Neuronal stem cell (in vitro differentiated cells): Measurements from ENCODE around the gene CLEC10A. TPM values are rescaled to one million over a fixed set of nuclear protein-coding genes. Genes with fewer than 3 reads are reported as not detected.
A peak's percentile ranks its signal among the peaks of the same experiment; 100 is the strongest.

Experiments used
- DNase-seq: peaks from one replicate; pipeline ENCODE4 v3.0.0-alpha.2; 2013; ENCODE audit warnings: low spot score
- H2AFZ ChIP-seq: one replicate; pipeline ENCODE4 v1.6.1; 2013; ENCODE audit warnings: mild to moderate bottlenecking, low read length, inconsistent platforms
- H2AK5ac ChIP-seq: 2 replicates; pipeline ENCODE4 v1.6.1; 2013; ENCODE audit warnings: low read depth, mild to moderate bottlenecking, inconsistent platforms, low read length, moderate library complexity, mixed read lengths
- H2BK120ac ChIP-seq: 2 replicates; pipeline ENCODE4 v1.6.1; 2013; ENCODE audit warnings: low read depth, mild to moderate bottlenecking, inconsistent platforms, low read length, moderate library complexity, mixed read lengths
- H2BK12ac ChIP-seq: one replicate; pipeline ENCODE4 v1.6.1; 2013; ENCODE audit warnings: low read length, inconsistent platforms
- H2BK15ac ChIP-seq: 2 replicates; pipeline ENCODE4 v1.6.1; 2013; ENCODE audit warnings: mild to moderate bottlenecking, low read length, inconsistent platforms, mixed read lengths
- H2BK5ac ChIP-seq: one replicate; pipeline ENCODE4 v1.6.1; 2013; ENCODE audit warnings: inconsistent platforms, mild to moderate bottlenecking, low read length, moderate library complexity
- H3K14ac ChIP-seq: one replicate; pipeline ENCODE4 v1.6.1; 2013; ENCODE audit warnings: low read length, inconsistent platforms
- H3K18ac ChIP-seq: 2 replicates; pipeline ENCODE4 v1.6.1; 2013; ENCODE audit warnings: low read length, inconsistent platforms
- H3K23ac ChIP-seq: 2 replicates; pipeline ENCODE4 v1.6.1; 2013; ENCODE audit warnings: low read depth, mild to moderate bottlenecking, mixed read lengths, low read length, inconsistent platforms; ENCODE audit not compliant: poor library complexity
- H3K27ac ChIP-seq: replicated peaks from 3 replicates; pipeline ENCODE4 v1.5.1; 2013; ENCODE audit warnings: low read length, inconsistent platforms
- H3K27me3 ChIP-seq, 3 experiments: 2 replicates each; pipeline ENCODE4 v1.6.1; 2013; ENCODE audit warnings: low read length in 3 of 3, mild to moderate bottlenecking in 2 of 3, inconsistent platforms in 1 of 3, low read depth in 1 of 3, mixed read lengths in 1 of 3, moderate library complexity in 1 of 3; ENCODE audit not compliant: control insufficient read depth in 3 of 3, insufficient read depth in 3 of 3
- H3K36me3 ChIP-seq, 2 donors: replicated peaks in 1 of 2; 2 replicates each; pipeline ENCODE4 v1.6.1; 2013; ENCODE audit warnings: low read length in 2 of 2; ENCODE audit not compliant: control insufficient read depth in 2 of 2, insufficient read depth in 2 of 2
- H3K4ac ChIP-seq: 2 replicates; pipeline ENCODE4 v1.6.1; 2013; ENCODE audit warnings: inconsistent platforms, mild to moderate bottlenecking, low read length, moderate library complexity
- H3K4me1 ChIP-seq, 2 donors: 1 replicate in 1 of 2; 2 replicates in 1 of 2; pipeline ENCODE4 v1.6.1; 2013; ENCODE audit warnings: low read length in 2 of 2, low read depth in 1 of 2; ENCODE audit not compliant: control insufficient read depth in 2 of 2, insufficient read depth in 1 of 2
- H3K4me2 ChIP-seq: one replicate; pipeline ENCODE4 v1.6.1; 2013; ENCODE audit warnings: mild to moderate bottlenecking, low read length, inconsistent platforms; ENCODE audit not compliant: insufficient read depth, poor library complexity, severe bottlenecking
- H3K4me3 ChIP-seq, 2 donors: 2 replicates each; pipeline ENCODE4 v1.5.1; 2013; ENCODE audit warnings: low read length in 2 of 2, mild to moderate bottlenecking in 2 of 2, inconsistent platforms in 1 of 2, moderate library complexity in 1 of 2
- H3K79me1 ChIP-seq: one replicate; pipeline ENCODE4 v1.6.1; 2013; ENCODE audit warnings: low read depth, mild to moderate bottlenecking, inconsistent platforms, low read length, moderate library complexity
- H3K9ac ChIP-seq: one replicate; pipeline ENCODE4 v1.6.1; 2013; ENCODE audit warnings: mild to moderate bottlenecking, low read depth, low read length, inconsistent platforms; ENCODE audit not compliant: poor library complexity
- H3K9me3 ChIP-seq, 2 donors: replicated peaks in 1 of 2; 2 replicates each; pipeline versions ENCODE3 to v1.6.1; 2013; ENCODE audit warnings: low read length in 2 of 2, mild to moderate bottlenecking in 2 of 2, inconsistent platforms in 1 of 2, low read depth in 1 of 2, mixed read lengths in 1 of 2, moderate library complexity in 1 of 2; ENCODE audit not compliant: control insufficient read depth in 2 of 2, insufficient read depth in 1 of 2
- H4K8ac ChIP-seq: one replicate; pipeline ENCODE4 v1.6.1; 2013; ENCODE audit warnings: low read depth, mild to moderate bottlenecking, inconsistent platforms, low read length, moderate library complexity
- H4K91ac ChIP-seq: one replicate; pipeline ENCODE4 v1.6.1; 2013; ENCODE audit warnings: low read length, low read depth, mild to moderate bottlenecking, inconsistent platforms; ENCODE audit not compliant: poor library complexity
- WGBS, 2 donors: extraction: QIAGEN DNeasy Blood & Tissue Kit; methylation state at CpG; one replicate each; pipeline ENCODE4 v1.1.7; 2013; ENCODE audit warnings: missing lambda C conversion rate in 2 of 2, mixed read lengths in 1 of 2; ENCODE audit not compliant: insufficient read length in 2 of 2, insufficient replicate concordance in 1 of 2; ENCODE audit errors: extremely low coverage in 2 of 2; 5-methylcytosine and 5-hydroxymethylcytosine counted together
- small RNA-seq: library from polyadenylated mRNA; stranded (forward); fragments of <200 nt; extraction: miRNeasy Mini kit (QIAGEN cat#:217004); gene quantifications from one replicate; pipeline ENCODE3, GENCODE V24; 2013; ENCODE audit not compliant: insufficient read depth

The CLEC10A gene

DNA sequence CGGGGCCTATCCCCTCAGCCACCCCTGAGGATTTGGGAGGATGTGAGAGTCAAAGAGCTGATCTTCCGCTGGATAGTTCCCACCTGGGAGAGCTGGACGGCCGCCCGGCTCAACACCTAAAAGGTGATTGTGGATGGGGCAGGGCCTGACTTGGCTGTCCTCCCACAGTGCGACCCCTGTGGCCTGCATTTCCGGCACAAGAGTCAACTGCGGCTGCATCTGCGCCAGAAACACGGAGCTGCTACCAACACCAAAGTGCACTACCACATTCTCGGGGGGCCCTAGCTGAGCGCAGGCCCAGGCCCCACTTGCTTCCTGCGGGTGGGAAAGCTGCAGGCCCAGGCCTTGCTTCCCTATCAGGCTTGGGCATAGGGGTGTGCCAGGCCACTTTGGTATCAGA is 52.7 kb downstream of the CLEC10A start:
- Histone ChIP-seq H3K36me3 (no peaks in the 10 kb centered on the region), H2BK12ac (no peak overlapping the region), H3K4me3 (no peak overlapping the region), H4K8ac (no peak overlapping the region), H2BK5ac (no peak overlapping the region), H3K23ac (no peak overlapping the region), H3K4ac (no peak overlapping the region), H3K14ac (no peak overlapping the region), H2BK120ac (no peak overlapping the region), H3K27ac (no peak overlapping the region), H3K18ac (no peak overlapping the region), H3K9me3 (peaks cover 0 to 8% of the 10 kb centered on the region in 2 donors), H3K4me2 (no peak overlapping the region), H2BK15ac (peak overlapping the region; percentile 87), H2AK5ac (peak overlapping the region; percentile 89), H3K9ac (peak overlapping the region; percentile 63), H2AFZ (no peak overlapping the region), H3K79me1 (peaks cover 1% of the 10 kb centered on the region), H3K27me3 (peaks cover 10 to 35% (median 20%) of the 10 kb centered on the region in 3 experiments), H3K4me1 (peaks cover 0 to 4% of the 10 kb centered on the region in 2 donors), H4K91ac (no peak overlapping the region)
- no CpG with 5 or more reads among the region's 13 CpGs for WGBS, 2 donors
- no peak for DNase-seq

- no peak overlapping the region for H2AFZ ChIP-seq
- peaks cover 1% of the 10 kb centered on the region for H3K79me1 ChIP-seq
- H3K4me1 ChIP-seq = peaks cover 2 to 4% of the 10 kb centered on the region in 2 donors
- peaks cover 0 to 8% of the 10 kb centered on the region in 2 donors for H3K9me3 ChIP-seq
- H2AK5ac ChIP-seq = peak overlapping the region; percentile 35
- H3K27me3 ChIP-seq = peaks cover 13 to 41% (median 27%) of the 10 kb centered on the region in 3 experiments
- H3K14ac ChIP-seq = no peak overlapping the region
- H3K36me3 ChIP-seq = no peaks in the 10 kb centered on the region
- no peak overlapping the region for H4K8ac ChIP-seq
- H4K91ac ChIP-seq = no peak overlapping the region
- H2BK120ac ChIP-seq = no peak overlapping the region
- no peak overlapping the region for H2BK15ac ChIP-seq
- H2BK5ac ChIP-seq = no peak overlapping the region
- H3K18ac ChIP-seq = no peak overlapping the region
- WGBS, 2 donors = no CpG with 5 or more reads among the region's 29 CpGs
- H3K23ac ChIP-seq = no peak overlapping the region
- no peak overlapping the region for H3K4me2 ChIP-seq
- no peak for DNase-seq
- H2BK12ac ChIP-seq = peak overlapping the region; percentile 22
- H3K9ac ChIP-seq = no peak overlapping the region
- no peak overlapping the region for H3K27ac ChIP-seq
- H3K4me3 ChIP-seq = no peak overlapping the region
- no peak overlapping the region for H3K4ac ChIP-seq
These were observed 53.5 kb downstream of the CLEC10A start for GRCh38 chr17:7026471-7027115.

DNA sequence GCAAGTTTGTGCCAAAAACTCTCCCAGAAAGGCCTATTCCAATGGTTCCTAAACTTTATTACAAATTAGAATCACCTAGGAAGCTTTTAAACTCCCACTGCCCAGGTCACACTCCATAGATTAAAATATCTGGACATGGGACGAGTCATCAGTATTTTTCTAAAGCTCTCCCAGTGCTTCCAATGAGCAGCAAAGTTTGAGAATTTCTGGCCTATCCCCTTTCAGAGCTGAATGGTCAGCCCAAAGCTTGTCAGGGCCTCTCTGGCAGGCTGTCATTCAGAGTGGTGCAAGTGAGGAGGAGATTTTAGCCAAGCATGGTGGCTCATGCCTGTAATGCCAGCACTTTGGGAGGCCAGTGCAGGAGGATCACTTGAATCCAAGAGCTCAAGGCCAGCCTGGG is 54.8 kb downstream of the CLEC10A start:
- Histone ChIP-seq H2AK5ac (no peak overlapping the region), H3K36me3 (no peaks in the 10 kb centered on the region), H3K14ac (no peak overlapping the region), H3K4me2 (no peak overlapping the region), H3K4me3 (no peak overlapping the region), H2BK15ac (no peak overlapping the region), H3K27me3 (peaks cover 13 to 54% (median 35%) of the 10 kb centered on the region in 3 experiments), H2BK5ac (no peak overlapping the region), H3K9me3 (peaks cover 0 to 8% of the 10 kb centered on the region in 2 donors), H3K18ac (no peak overlapping the region), H2BK12ac (no peak overlapping the region), H3K4ac (no peak overlapping the region), H2AFZ (no peak overlapping the region), H3K9ac (no peak overlapping the region), H3K79me1 (peaks cover 1% of the 10 kb centered on the region), H2BK120ac (no peak overlapping the region), H3K4me1 (peaks cover 3 to 4% of the 10 kb centered on the region in 2 donors), H3K27ac (no peak overlapping the region), H3K23ac (no peak overlapping the region), H4K8ac (no peak overlapping the region), H4K91ac (no peak overlapping the region)
- DNase-seq = no peak
- WGBS, 2 donors = no CpG with 5 or more reads among the region's 1 CpG

Small RNA genes lying within 50 kb of the gene (small RNA-seq; reads per million reads assigned to genes)
- not detected for gene AC120057.1
